Type B pancreatic cell (in vitro differentiated cells): ENCODE measurements around the gene RNU1-1. TPM values are rescaled to one million over a fixed set of nuclear protein-coding genes. Genes with fewer than 3 reads are reported as not detected.
"Not testable (repeated sequence)": the region's sequence is repeated elsewhere in the genome, so short reads cannot be mapped to it uniquely, and the experiment has no call there.

Experiments
- DNase-seq: peaks from one replicate; pipeline ENCODE4 v3.0.0; 2021; ENCODE audit warnings: mixed read lengths; ENCODE audit not compliant: unreplicated experiment; ENCODE audit errors: extremely low spot score
- H3K27ac Mint-ChIP-seq: 2 replicates; pipeline ENCODE4 v1.8.0; 2021; ENCODE audit warnings: mild to moderate bottlenecking, mixed read lengths
- H3K27me3 Mint-ChIP-seq: 2 replicates; pipeline ENCODE4 v1.8.0; 2021; ENCODE audit warnings: mixed read lengths
- H3K36me3 Mint-ChIP-seq: 2 replicates; pipeline ENCODE4 v1.8.0; 2021; ENCODE audit warnings: mixed read lengths
- H3K4me1 Mint-ChIP-seq: one replicate; pipeline ENCODE4 v1.8.0; 2021; ENCODE audit warnings: mixed read lengths; ENCODE audit not compliant: unreplicated experiment
- H3K4me3 Mint-ChIP-seq: 2 replicates; pipeline ENCODE4 v1.8.0; 2021; ENCODE audit warnings: mild to moderate bottlenecking, mixed read lengths
- H3K9me3 Mint-ChIP-seq: 2 replicates; pipeline ENCODE4 v1.8.0; 2021; ENCODE audit warnings: mixed read lengths
- CTCF ChIP-seq: fragments of 200-600 bp; sonication (generic); conservative IDR thresholded peaks from 2 replicates; pipeline ENCODE4 v1.5.0; 2021; ENCODE audit warnings: antibody characterized with exemption, mild to moderate bottlenecking
- total RNA-seq: library from RNA; stranded (reverse); gene quantifications from 2 replicates; pipeline ENCODE4 v1.2.1, GENCODE V29; 2021; ENCODE audit warnings: low replicate concordance

The RNU1-1 gene
- total RNA-seq, 1 donor from 2014 or later = 3,564 TPM

GRCh38 chr1:16484931-16485330, 29.2 kb downstream of the RNU1-1 start:
- Mint-ChIP-seq H3K27me3 (no peaks in the 10 kb centered on the region), H3K4me1 (no peaks in the 10 kb centered on the region), H3K36me3 (peaks cover 7% of the 10 kb centered on the region), H3K9me3 (no peaks in the 10 kb centered on the region), H3K27ac (no peak overlapping the region), H3K4me3 (no peak overlapping the region)
- DNase-seq = no peak
- TF ChIP-seq CTCF = no peak

- TF ChIP-seq CTCF = no peak
- no peak for DNase-seq
- no peaks in the 10 kb centered on the region for H3K4me1 Mint-ChIP-seq
- no peak overlapping the region for H3K4me3 Mint-ChIP-seq
- no peaks in the 10 kb centered on the region for H3K9me3 Mint-ChIP-seq
- no peak overlapping the region for H3K27ac Mint-ChIP-seq
- no peaks in the 10 kb centered on the region for H3K27me3 Mint-ChIP-seq
- H3K36me3 Mint-ChIP-seq = peaks cover 7% of the 10 kb centered on the region
Measured at GRCh38 chr1:16484501-16484835, 29.6 kb downstream of the RNU1-1 start.

DNA sequence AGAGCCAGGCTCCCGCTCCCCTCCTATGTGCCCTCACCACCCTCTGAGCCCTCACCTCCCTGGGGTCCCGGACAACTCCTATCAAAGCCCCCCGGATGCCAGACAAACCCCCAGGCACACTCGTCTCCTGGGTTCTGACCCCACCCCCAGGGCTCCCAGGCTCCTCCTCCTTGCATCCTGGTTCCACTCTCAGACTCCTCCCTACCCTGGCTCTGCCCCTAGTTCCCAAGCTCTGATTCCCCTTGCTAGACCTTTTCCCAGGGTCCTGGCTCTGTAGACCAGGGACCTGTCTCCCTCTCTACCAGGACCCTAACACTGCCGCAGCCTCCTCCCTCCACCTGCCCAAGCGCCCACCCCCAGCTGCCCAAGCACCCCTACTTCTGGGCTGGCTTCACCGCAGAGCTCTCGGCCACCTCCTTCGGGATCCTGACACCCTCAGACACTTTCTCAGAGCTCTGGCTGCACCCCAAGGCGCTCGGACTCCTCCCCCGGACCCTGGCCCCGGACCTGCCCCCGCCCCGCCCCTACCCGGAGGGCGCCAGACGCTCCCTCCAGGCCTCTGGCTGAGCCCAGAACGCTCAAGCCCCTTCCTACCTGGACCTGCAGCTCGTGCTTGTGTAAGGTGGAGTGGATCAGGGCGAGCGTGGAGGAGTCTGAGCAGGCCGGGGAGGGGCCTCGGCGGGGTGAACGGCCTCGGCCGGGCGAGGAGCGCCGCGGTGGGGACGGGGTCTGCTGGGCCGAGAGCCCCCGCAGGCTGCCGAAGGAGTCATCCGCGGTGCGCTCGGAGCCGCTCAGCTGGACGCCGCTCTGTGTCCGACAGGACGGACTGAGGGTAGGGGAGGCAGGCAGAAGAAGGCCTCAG, 30.2 kb downstream of the RNU1-1 start:
- not testable (repeated sequence) for DNase-seq, H3K27me3 Mint-ChIP-seq, H3K27ac Mint-ChIP-seq, H3K9me3 Mint-ChIP-seq, H3K4me1 Mint-ChIP-seq, H3K36me3 Mint-ChIP-seq, H3K4me3 Mint-ChIP-seq

- not testable (repeated sequence) for H3K4me3 Mint-ChIP-seq, H3K4me1 Mint-ChIP-seq, H3K36me3 Mint-ChIP-seq, H3K27ac Mint-ChIP-seq, H3K9me3 Mint-ChIP-seq, DNase-seq, H3K27me3 Mint-ChIP-seq
Measured at GRCh38 chr1:16483146-16483545, 30.9 kb downstream of the RNU1-1 start.

DNA sequence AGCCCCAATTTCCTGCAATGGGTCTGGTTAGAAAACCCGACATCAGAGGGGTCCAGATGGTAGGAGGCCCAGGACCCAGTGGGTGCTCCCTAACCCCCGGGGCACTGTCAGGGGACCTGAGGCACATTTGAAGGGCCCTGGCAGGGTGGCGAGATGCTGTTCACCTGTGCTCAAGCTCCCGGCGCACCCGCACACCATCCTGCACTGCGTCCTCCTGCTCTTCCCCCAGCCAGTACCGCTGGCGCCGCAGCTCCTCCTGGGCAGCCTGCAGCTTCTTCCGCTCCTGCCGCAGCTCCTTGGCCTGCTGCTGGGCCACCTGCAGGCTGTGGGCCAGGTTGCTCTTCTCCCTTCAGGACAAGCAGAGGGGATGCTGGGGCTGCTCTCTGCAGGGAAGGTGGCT, 36.0 kb downstream of the RNU1-1 start:
- no peak overlapping the region for H3K4me3 Mint-ChIP-seq
- no peak for DNase-seq
- H3K27me3 Mint-ChIP-seq = no peaks in the 10 kb centered on the region
- no peaks in the 10 kb centered on the region for H3K9me3 Mint-ChIP-seq
- no peak overlapping the region for H3K27ac Mint-ChIP-seq
- peaks cover 15% of the 10 kb centered on the region for H3K36me3 Mint-ChIP-seq
- TF ChIP-seq CTCF = no peak
- H3K4me1 Mint-ChIP-seq = no peaks in the 10 kb centered on the region

- not testable (repeated sequence) for H3K9me3 Mint-ChIP-seq, H3K27ac Mint-ChIP-seq, H3K4me3 Mint-ChIP-seq, H3K27me3 Mint-ChIP-seq, DNase-seq, H3K4me1 Mint-ChIP-seq
- H3K36me3 Mint-ChIP-seq = peaks cover 21% of the 10 kb centered on the region
Measured at GRCh38 chr1:16475771-16476770, 38.0 kb downstream of the RNU1-1 start.

DNA sequence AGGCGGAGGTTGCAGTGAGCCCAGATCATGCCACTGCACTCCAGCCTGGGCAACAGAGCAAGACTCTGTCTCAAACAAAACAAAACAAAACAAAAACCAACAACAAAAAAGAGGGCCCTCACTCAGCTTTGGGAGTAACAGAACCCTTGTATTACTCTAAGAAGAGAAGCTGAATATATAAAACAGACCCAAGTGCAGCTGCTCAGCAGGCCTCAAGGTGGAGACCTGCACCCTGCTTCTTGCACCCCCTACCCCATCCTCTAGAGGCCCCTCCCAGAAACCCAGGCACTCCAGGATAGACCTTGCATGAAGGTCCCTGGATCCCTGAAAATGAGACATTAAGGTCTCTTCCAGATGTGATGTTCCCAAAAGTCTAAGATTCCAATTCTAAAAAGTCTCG, 39.2 kb downstream of the RNU1-1 start:
- not testable (repeated sequence) for H3K27me3 Mint-ChIP-seq, DNase-seq, H3K27ac Mint-ChIP-seq, H3K4me3 Mint-ChIP-seq, H3K4me1 Mint-ChIP-seq, H3K9me3 Mint-ChIP-seq
- H3K36me3 Mint-ChIP-seq = peaks cover 18% of the 10 kb centered on the region
- peak; percentile 45 for TF ChIP-seq CTCF
